Kidney (tissue), 14 donors: ENCODE results near the gene MATR3. TPM values are rescaled to one million over a fixed set of nuclear protein-coding genes. Genes with fewer than 3 reads are reported as not detected.

Experiments used
- DNase-seq, 5 donors: peaks; one replicate each; pipeline ENCODE4 v3.0.0-alpha.2; 2013 to 2020
- FAIRE-seq: peaks from 2 replicates; lab custom pipeline; 2012; peaks lifted over from hg19 to GRCh38; lab: Jason Lieb, UNC
- H3K27ac ChIP-seq, 2 donors: one replicate each; pipeline ENCODE4 v1.7.0; 2013; ENCODE audit warnings: low read depth in 2 of 2, low read length in 2 of 2, inconsistent platforms in 1 of 2
- H3K27me3 ChIP-seq: one replicate; pipeline ENCODE4 v1.7.1; 2013; ENCODE audit warnings: low read length, inconsistent platforms; ENCODE audit not compliant: control insufficient read depth, insufficient read depth
- H3K36me3 ChIP-seq, 3 donors: one replicate each; pipeline versions ENCODE4 v1.7.0 to v1.7.1; 2013; ENCODE audit warnings: low read length in 3 of 3, control low read depth in 1 of 3, inconsistent platforms in 1 of 3; ENCODE audit not compliant: insufficient read depth in 3 of 3, control insufficient read depth in 2 of 3
- H3K4me1 ChIP-seq, 3 donors: one replicate each; pipeline versions ENCODE4 v1.7.0 to v1.7.1; 2013; ENCODE audit warnings: low read length in 3 of 3, inconsistent platforms in 1 of 3, low read depth in 1 of 3; ENCODE audit not compliant: control insufficient read depth in 2 of 3, insufficient read depth in 2 of 3
- H3K4me3 ChIP-seq, 3 donors: one replicate each; pipeline versions ENCODE4 v1.7.0 to v1.8.1; 2013; ENCODE audit warnings: low read length in 3 of 3, control low read depth in 1 of 3, inconsistent platforms in 1 of 3
- H3K9ac ChIP-seq, 3 donors: one replicate each; pipeline versions ENCODE4 v1.7.0 to v1.7.1; 2013; ENCODE audit warnings: low read length in 3 of 3, control low read depth in 1 of 3, inconsistent platforms in 1 of 3
- H3K9me3 ChIP-seq, 3 donors: one replicate each; pipeline versions ENCODE4 v1.7.0 to v1.7.1; 2013; ENCODE audit warnings: low read length in 3 of 3, control low read depth in 1 of 3, inconsistent platforms in 1 of 3; ENCODE audit not compliant: control insufficient read depth in 2 of 3, insufficient read depth in 1 of 3
- CTCF ChIP-seq: IDR thresholded peaks from 3 replicates; pipeline ENCODE4 v1.5.1; 2012; ENCODE audit warnings: mild to moderate bottlenecking, moderate library complexity, borderline replicate concordance; ENCODE audit not compliant: insufficient read depth; ENCODE audit errors: extremely low read depth
- intact Hi-C: fragments of 100-400 bp; cut with DNase I; formaldehyde crosslinking; loops from one replicate; pipeline ENCODE4 v1.11.1; 2022
- polyA plus RNA-seq: library from polyadenylated mRNA; stranded (reverse); fragments of 350-450 nt; fragmentation: Illumina TruSeq; extraction: RNeasy Lipid Tissue Mini Kit (QIAGEN cat#74804); gene quantifications from one replicate; pipeline ENCODE4 v1.2.3, GENCODE V29; 2014; ENCODE audit warnings: low read depth, low replicate concordance; ENCODE audit not compliant: insufficient read depth
- total RNA-seq: library from RNA; stranded (reverse); fragmentation: NEBNext Ultra II Directional; extraction: Animal tissue kit (Norgen Biotek cat#: 25700); gene quantifications from one replicate; pipeline ENCODE4 v1.2.1, GENCODE V29; 2021
- donor health status: control.
- donor health status: control.
- donor health status: control.
- donor health status: control.
- donor health status: control.
- donor health status: DM: yes; HTN: yes; CAD: no.
- donor health status: Normal renal cell carcinoma (clear cell type).

Gene MATR3
- total and polyA plus RNA-seq, 2 donors from 2014 or later = 124 to 215 TPM

- Histone ChIP-seq H3K4me1 (peaks cover 0 to 13% (median 7%) of the 10 kb centered on the region in 3 donors), H3K9me3 (no peaks in the 10 kb centered on the region), H3K9ac (peak overlapping the region; percentile 22 to 73 (median 55)), H3K27ac (peak overlapping the region in 1 of 2 donors; percentile 98), H3K4me3 (peak overlapping the region; percentile 72 to 99 (median 80)), H3K36me3 (no peaks in the 10 kb centered on the region), H3K27me3 (no peaks in the 10 kb centered on the region)
- DNase-seq (no peak), FAIRE-seq (no peak)
- no peak for TF ChIP-seq CTCF
- intact Hi-C loops = no loop called here
These were observed 47.7 kb downstream of the MATR3 start for GRCh38 chr5:139341187-139341688.

GRCh38 chr5:139341689-139342422 lies 48.3 kb downstream of the MATR3 start, which contains the start of gene PAIP2:
TSS of gene PAIP2 (plus strand) at chr5:139341854. CDS start at chr5:139363785, 21,931 bp downstream.
- Histone ChIP-seq H3K36me3 (no peaks in the 10 kb centered on the region), H3K9me3 (no peaks in the 10 kb centered on the region), H3K4me3 (peak within 1 kb of the TSS; percentile 90 to 99 (median 97)), H3K27ac (peak within 1 kb of the TSS; percentile 98 to 99), H3K4me1 (peaks cover 0 to 13% (median 7%) of the 10 kb centered on the region in 3 donors), H3K27me3 (no peaks in the 10 kb centered on the region), H3K9ac (peak within 1 kb of the TSS; percentile 83 to 99 (median 94))
- FAIRE-seq (peak; percentile 84), DNase-seq (peak; percentile 99)
- peak; percentile 75 for TF ChIP-seq CTCF
- intact Hi-C loops = no loop called here

- Histone ChIP-seq H3K9ac (peak overlapping the region; percentile 83 to 99 (median 94)), H3K27me3 (no peaks in the 10 kb centered on the region), H3K36me3 (no peaks in the 10 kb centered on the region), H3K4me1 (peaks cover 0 to 13% (median 7%) of the 10 kb centered on the region in 3 donors), H3K4me3 (peak overlapping the region; percentile 90 to 99 (median 97)), H3K27ac (peak overlapping the region; percentile 98 to 99), H3K9me3 (no peaks in the 10 kb centered on the region)
- DNase-seq (no peak), FAIRE-seq (no peak)
- intact Hi-C loops = no loop called here
- no peak for TF ChIP-seq CTCF
These were observed 48.8 kb downstream of the MATR3 start for GRCh38 chr5:139342423-139342723.
